GM12878 (cell line): ENCODE results near the gene DNAAF9. TPM values are rescaled to one million over a fixed set of nuclear protein-coding genes. Genes with fewer than 3 reads are reported as not detected.

ENCODE experiments used
- ATAC-seq: fragments of 200-7000 bp; cut with Tn5 transposase; 3 replicates; pipeline ENCODE4 v1.9.1; 2020; ENCODE audit warnings: mild to moderate bottlenecking, moderate library complexity
- BruUV-seq: library from RNA; stranded (reverse); fragments of 400-500 nt; replicated peaks from 2 replicates; lab custom pipeline; 2021; lab: Mats Ljungman, UMichigan
- CTCF ChIA-PET: fragments of 300-600 bp; sonication (Branson Sonifier 250); formaldehyde crosslinking; extraction: SDS; loops from one replicate; lab custom pipeline; 2021; ENCODE audit warnings: inconsistent platforms; lab: Yijun Ruan, JAX
- POLR2A ChIA-PET: fragments of 350-600 bp; formaldehyde crosslinking; extraction: SDS; loops from one replicate; lab custom pipeline; 2021; ENCODE audit warnings: inconsistent platforms; lab: Charles Lee
- RAD21 ChIA-PET: fragments of 300-600 bp; sonication (Branson Sonifier 250); formaldehyde crosslinking; loops from one replicate; lab custom pipeline; 2023; ENCODE audit warnings: antibody characterized with exemption; ENCODE audit not compliant: unreplicated experiment; lab: Charles Lee
- SMC1A ChIA-PET: fragments of 300-600 bp; sonication (Branson Sonifier 250); formaldehyde crosslinking; loops from one replicate; lab custom pipeline; 2023; ENCODE audit not compliant: unreplicated experiment, uncharacterized antibody; lab: Charles Lee
- DNase-seq: peaks from one replicate; pipeline ENCODE4 v3.0.0-alpha.2; 2011; ENCODE audit warnings: low read depth, low spot score
- FAIRE-seq: peaks from 3 replicates; lab custom pipeline; 2011; peaks lifted over from hg19 to GRCh38; lab: Jason Lieb, UNC
- H2AFZ ChIP-seq: 2 replicates; pipeline ENCODE4 v1.6.0; 2011; ENCODE audit warnings: low read depth, low read length, control low read depth; ENCODE audit not compliant: control insufficient read depth
- H3K27ac ChIP-seq: 2 replicates; pipeline ENCODE4 v1.5.1; 2011; ENCODE audit warnings: control low read depth; ENCODE audit not compliant: control insufficient read depth, insufficient read depth
- H3K27me3 ChIP-seq, 2 experiments: replicated peaks in 1 of 2; 2 replicates each; pipeline versions ENCODE4 v1.6.0 to v1.6.1; 2011; ENCODE audit warnings: low read length in 1 of 2; ENCODE audit not compliant: control insufficient read depth in 2 of 2, insufficient read depth in 2 of 2
- H3K36me3 ChIP-seq, 2 experiments: 2 replicates each; pipeline ENCODE4 v1.5.1; 2011; ENCODE audit warnings: low read length in 1 of 2; ENCODE audit not compliant: control insufficient read depth in 2 of 2, insufficient read depth in 2 of 2
- H3K4me1 ChIP-seq: 2 replicates; pipeline ENCODE4 v1.6.1; 2011; ENCODE audit warnings: mild to moderate bottlenecking, low read length, moderate library complexity, mixed read lengths; ENCODE audit not compliant: control insufficient read depth, insufficient read depth
- H3K4me2 ChIP-seq: 2 replicates; pipeline ENCODE4 v1.6.0; 2011; ENCODE audit warnings: control low read depth; ENCODE audit not compliant: control insufficient read depth, insufficient read depth
- H3K4me3 ChIP-seq: fragments of 200-600 bp; sonication (generic); 2 replicates; pipeline ENCODE4 v1.5.1; 2016
- H3K79me2 ChIP-seq: 2 replicates; pipeline ENCODE4 v1.6.0; 2011; ENCODE audit warnings: low read length; ENCODE audit not compliant: control insufficient read depth, insufficient read depth
- H3K9ac ChIP-seq: 2 replicates; pipeline ENCODE4 v1.8.0; 2011; ENCODE audit warnings: low read length, control low read depth, mixed read lengths; ENCODE audit not compliant: control insufficient read depth, insufficient read depth
- H3K9me3 ChIP-seq: replicated peaks from 3 replicates; pipeline ENCODE4 v1.5.1; 2011; ENCODE audit warnings: mild to moderate bottlenecking, low read length; ENCODE audit not compliant: control insufficient read depth, insufficient read depth
- H4K20me1 ChIP-seq: 2 replicates; pipeline ENCODE4 v1.6.0; 2011; ENCODE audit not compliant: control insufficient read depth, insufficient read depth
- BACH1 ChIP-seq: fragments of 450-650 bp; IDR thresholded peaks from 2 replicates; pipeline ENCODE4 v1.6.1; 2017; ENCODE audit warnings: mild to moderate bottlenecking, borderline replicate concordance
- BRCA1 ChIP-seq: IDR thresholded peaks from 2 replicates; pipeline ENCODE4 v1.6.1; 2011; ENCODE audit warnings: low read depth, low read length, improper control_type of control experiment
- EED ChIP-seq: sonication (generic); IDR thresholded peaks from 2 replicates; pipeline ENCODE4 v1.6.1; 2016; ENCODE audit warnings: antibody characterized with exemption, low read depth
- EP300 ChIP-seq, 2 experiments: fragments of 150-350 bp in 1 of 2; IDR thresholded peaks; 2 replicates each; pipeline ENCODE4 v1.6.1; 2011 to 2012; ENCODE audit warnings: low read depth in 2 of 2, low read length in 2 of 2, borderline replicate concordance in 1 of 2, improper control_type of control experiment in 1 of 2, inconsistent platforms in 1 of 2; ENCODE audit not compliant: control insufficient read depth in 1 of 2
- FOXM1 ChIP-seq: IDR thresholded peaks from 2 replicates; pipeline ENCODE4 v1.6.1; 2012; ENCODE audit warnings: low read depth, mild to moderate bottlenecking, inconsistent platforms, low read length, moderate library complexity
- HDGF ChIP-seq: fragments of 450-650 bp; IDR thresholded peaks from 2 replicates; pipeline ENCODE4 v1.6.1; 2016; ENCODE audit warnings: antibody characterized with exemption
- POLR2AphosphoS5 ChIP-seq: IDR thresholded peaks from 2 replicates; pipeline ENCODE4 v1.6.1; 2011; ENCODE audit warnings: mild to moderate bottlenecking, low read length, inconsistent platforms
- SUPT20H ChIP-seq: IDR thresholded peaks from 2 replicates; pipeline ENCODE4 v1.6.1; 2011; ENCODE audit warnings: low read depth, mild to moderate bottlenecking, low read length, moderate library complexity, borderline replicate concordance; ENCODE audit not compliant: control insufficient read depth
- ZNF384 ChIP-seq: IDR thresholded peaks from 2 replicates; pipeline ENCODE4 v1.6.1; 2012; ENCODE audit warnings: low read depth, mild to moderate bottlenecking, low read length, improper control_type of control experiment, borderline replicate concordance
- ZNF622 ChIP-seq: fragments of 450-650 bp; IDR thresholded peaks from 2 replicates; pipeline ENCODE4 v1.6.1; 2017; ENCODE audit warnings: mild to moderate bottlenecking, inconsistent platforms
- whole genome bisulfite sequencing: methylation state at CpG from one replicate; pipeline ENCODE4 v1.1.6; 2016; ENCODE audit warnings: low lambda C conversion rate; ENCODE audit not compliant: insufficient replicate concordance, insufficient coverage; ENCODE audit errors: missing lambda C conversion rate; 5-methylcytosine and 5-hydroxymethylcytosine counted together
- in situ Hi-C: fragments of 300-500 bp; cut with MboI; formaldehyde crosslinking; loops from 9 replicates; pipeline ENCODE4 v1.14.3; 2018; ENCODE audit warnings: mixed read lengths
- intact Hi-C: fragments of 100-400 bp; cut with micrococcal nuclease; formaldehyde crosslinking; loops from one replicate; pipeline ENCODE4 v1.14.2; 2022; ENCODE audit not compliant: unreplicated experiment
- polyA plus RNA-seq, 11 experiments: library from polyadenylated mRNA; depleted of rRNA in 4 of 11; unstranded in 6 of 11; stranded (reverse) in 5 of 11; fragments of >200 nt; fragmentation: Nextera tagmentation in 4 of 11; fragmentation: Illumina TruSeq in 1 of 11; extraction: Ambion mirVana in 4 of 11; extraction: Trizol in 1 of 11; gene quantifications; 1 replicate in 1 of 11; 2 replicates in 10 of 11; pipeline versions ENCODE4 v1.2.1 to v1.2.3, GENCODE V29; 2011 to 2016; ENCODE audit warnings: inconsistent platforms in 2 of 11, missing spikeins in 2 of 11, low read depth in 1 of 11
- total RNA-seq, 4 experiments: library from RNA; depleted of rRNA in 3 of 4; stranded (reverse); fragments of >200 nt in 3 of 4; fragmentation: Illumina TruSeq in 1 of 4; extraction: Trizol in 1 of 4; gene quantifications; 2 replicates each; pipeline versions ENCODE4 v1.2.1 to v1.2.3, GENCODE V29; 2013 to 2021
- TF ChIP-seq, protein P1 (sequence below): fragments of 450-650 bp; formaldehyde crosslinking; IDR thresholded peaks from 2 replicates; pipeline ENCODE4 v1.4.0; 2022; ENCODE audit warnings: mild to moderate bottlenecking, moderate library complexity
- TF ChIP-seq, protein P2 (sequence below): IDR thresholded peaks from 2 replicates; pipeline ENCODE4 v1.6.1; 2012; ENCODE audit warnings: low read depth, low read length, improper control_type of control experiment
- TF ChIP-seq, protein P3 (sequence below): fragments of 450-650 bp; IDR thresholded peaks from 2 replicates; pipeline ENCODE4 v1.6.1; 2017; ENCODE audit warnings: mild to moderate bottlenecking, low read depth, inconsistent platforms; ENCODE audit not compliant: poor library complexity, severe bottlenecking

The DNAAF9 gene
- total and polyA plus RNA-seq, 10 of the 15 experiments (the other 5 are each of a cell fraction or from before 2014, with no cell fraction given): 0.08 to 2.1 (median 1.3) TPM

DNA sequence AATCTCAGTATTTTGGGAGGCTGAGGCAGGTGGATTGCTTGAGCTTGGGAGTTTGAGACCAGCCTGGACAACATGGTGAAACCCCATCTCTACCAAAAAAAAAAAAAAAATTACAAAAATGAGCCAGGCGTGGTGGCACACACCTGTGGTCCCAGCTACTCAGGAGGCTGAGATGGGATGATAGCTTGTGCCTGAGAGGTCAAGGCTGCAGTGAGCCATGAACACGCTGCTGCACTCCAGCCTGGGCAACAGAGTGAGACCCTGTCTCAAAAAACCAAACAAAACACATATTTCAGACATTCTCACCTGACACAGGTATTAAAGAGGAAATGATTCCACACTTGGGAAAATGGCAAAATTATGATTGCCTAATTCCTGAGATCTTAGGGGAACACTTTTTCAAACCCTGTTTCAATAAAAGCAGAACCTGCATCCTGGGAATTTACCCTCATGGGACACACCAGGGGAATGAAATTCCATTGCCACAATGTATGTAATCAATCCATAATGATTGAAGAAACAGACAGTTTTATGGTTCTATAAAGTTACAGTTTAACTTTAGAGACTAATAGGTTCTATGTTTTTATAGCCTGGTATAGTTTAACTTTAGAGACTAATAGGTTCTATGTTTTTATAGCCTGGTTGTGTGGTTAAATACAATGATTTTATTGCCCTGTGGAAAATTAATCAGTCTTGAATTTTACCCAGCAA lies 29.6 kb upstream of the DNAAF9 start:
- RAD21 ChIA-PET: no interaction called here
- H3K36me3 ChIP-seq: no peaks in the 10 kb centered on the region
- H3K4me3 ChIP-seq: no peak overlapping the region
- TF ChIP-seq SUPT20H: no peak
- no peak for TF ChIP-seq HDGF
- no peak for TF ChIP-seq BACH1
- no peak for TF ChIP-seq ZNF622
- no peak for TF ChIP-seq POLR2AphosphoS5
- TF ChIP-seq, protein P1, sequence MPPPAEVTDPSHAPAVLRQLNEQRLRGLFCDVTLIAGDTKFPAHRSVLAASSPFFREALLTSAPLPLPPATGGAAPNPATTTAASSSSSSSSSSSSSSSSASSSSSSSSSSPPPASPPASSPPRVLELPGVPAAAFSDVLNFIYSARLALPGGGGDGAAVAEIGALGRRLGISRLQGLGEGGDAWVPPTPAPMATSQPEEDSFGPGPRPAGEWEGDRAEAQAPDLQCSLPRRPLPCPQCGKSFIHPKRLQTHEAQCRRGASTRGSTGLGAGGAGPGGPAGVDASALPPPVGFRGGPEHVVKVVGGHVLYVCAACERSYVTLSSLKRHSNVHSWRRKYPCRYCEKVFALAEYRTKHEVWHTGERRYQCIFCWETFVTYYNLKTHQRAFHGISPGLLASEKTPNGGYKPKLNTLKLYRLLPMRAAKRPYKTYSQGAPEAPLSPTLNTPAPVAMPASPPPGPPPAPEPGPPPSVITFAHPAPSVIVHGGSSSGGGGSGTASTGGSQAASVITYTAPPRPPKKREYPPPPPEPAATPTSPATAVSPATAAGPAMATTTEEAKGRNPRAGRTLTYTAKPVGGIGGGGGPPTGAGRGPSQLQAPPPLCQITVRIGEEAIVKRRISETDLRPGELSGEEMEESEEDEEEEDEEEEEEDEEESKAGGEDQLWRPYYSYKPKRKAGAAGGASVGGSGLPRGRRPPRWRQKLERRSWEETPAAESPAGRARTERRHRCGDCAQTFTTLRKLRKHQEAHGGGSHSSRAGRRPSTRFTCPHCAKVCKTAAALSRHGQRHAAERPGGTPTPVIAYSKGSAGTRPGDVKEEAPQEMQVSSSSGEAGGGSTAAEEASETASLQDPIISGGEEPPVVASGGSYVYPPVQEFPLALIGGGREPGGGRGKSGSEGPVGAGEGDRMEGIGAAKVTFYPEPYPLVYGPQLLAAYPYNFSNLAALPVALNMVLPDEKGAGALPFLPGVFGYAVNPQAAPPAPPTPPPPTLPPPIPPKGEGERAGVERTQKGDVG (CRISPR knock-in tag): no peak
- TF ChIP-seq BRCA1: no peak
- TF ChIP-seq, protein P2, sequence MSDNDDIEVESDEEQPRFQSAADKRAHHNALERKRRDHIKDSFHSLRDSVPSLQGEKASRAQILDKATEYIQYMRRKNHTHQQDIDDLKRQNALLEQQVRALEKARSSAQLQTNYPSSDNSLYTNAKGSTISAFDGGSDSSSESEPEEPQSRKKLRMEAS: no peak
- TF ChIP-seq EP300 (IDR thresholded peaks at IDR 0.05; ENCODE audit: borderline replicate concordance in 1 of 2, control insufficient read depth in 1 of 2, low read depth in 2 of 2, low read length in 2 of 2): no peak
- TF ChIP-seq, protein P3, sequence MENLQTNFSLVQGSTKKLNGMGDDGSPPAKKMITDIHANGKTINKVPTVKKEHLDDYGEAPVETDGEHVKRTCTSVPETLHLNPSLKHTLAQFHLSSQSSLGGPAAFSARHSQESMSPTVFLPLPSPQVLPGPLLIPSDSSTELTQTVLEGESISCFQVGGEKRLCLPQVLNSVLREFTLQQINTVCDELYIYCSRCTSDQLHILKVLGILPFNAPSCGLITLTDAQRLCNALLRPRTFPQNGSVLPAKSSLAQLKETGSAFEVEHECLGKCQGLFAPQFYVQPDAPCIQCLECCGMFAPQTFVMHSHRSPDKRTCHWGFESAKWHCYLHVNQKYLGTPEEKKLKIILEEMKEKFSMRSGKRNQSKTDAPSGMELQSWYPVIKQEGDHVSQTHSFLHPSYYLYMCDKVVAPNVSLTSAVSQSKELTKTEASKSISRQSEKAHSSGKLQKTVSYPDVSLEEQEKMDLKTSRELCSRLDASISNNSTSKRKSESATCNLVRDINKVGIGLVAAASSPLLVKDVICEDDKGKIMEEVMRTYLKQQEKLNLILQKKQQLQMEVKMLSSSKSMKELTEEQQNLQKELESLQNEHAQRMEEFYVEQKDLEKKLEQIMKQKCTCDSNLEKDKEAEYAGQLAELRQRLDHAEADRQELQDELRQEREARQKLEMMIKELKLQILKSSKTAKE: no peak
- no peak for TF ChIP-seq FOXM1
- TF ChIP-seq EED: no peak
- TF ChIP-seq ZNF384: no peak
- TF ChIP-seq, all 136 proteins: peak for 0
- Histone ChIP-seq H3K9me3 (no peaks in the 10 kb centered on the region), H3K27ac (no peak overlapping the region), H4K20me1 (no peaks in the 10 kb centered on the region), H3K4me2 (no peak overlapping the region), H3K79me2 (no peaks in the 10 kb centered on the region), H2AFZ (no peak overlapping the region), H3K9ac (no peak overlapping the region), H3K4me1 (no peaks in the 10 kb centered on the region), H3K27me3 (no peaks in the 10 kb centered on the region)
- ATAC-seq: no peak
- intact Hi-C loops: no loop called here
- POLR2A ChIA-PET: interaction anchor here (0.8 kb wide), 1 partner anchor 11 kb away, joined by 3 read pairs; no protein-coding TSS in a partner anchor
- WGBS: 35% methylated on average over 2 of the region's 2 CpGs
- CTCF ChIA-PET: no interaction called here
- DNase-seq: no peak
- SMC1A ChIA-PET: interaction anchor here (0.6 to 2.4 kb wide), 2 partner anchors 13 to 16 kb away, joined by 4 to 7 read pairs; no protein-coding TSS in a partner anchor
- BruUV-seq: no TSS peak
- FAIRE-seq: no peak
- in situ Hi-C loops: no loop called here
